Measurements from ENCODE around the gene SKA2. TPM values are rescaled to one million over a fixed set of nuclear protein-coding genes. Genes with fewer than 3 reads are reported as not detected.
A peak's percentile ranks its signal among the peaks of the same experiment; 100 is the strongest.

Gene SKA2
- total RNA-seq, 1 donor from 2014 or later = 20.9 TPM

DNA sequence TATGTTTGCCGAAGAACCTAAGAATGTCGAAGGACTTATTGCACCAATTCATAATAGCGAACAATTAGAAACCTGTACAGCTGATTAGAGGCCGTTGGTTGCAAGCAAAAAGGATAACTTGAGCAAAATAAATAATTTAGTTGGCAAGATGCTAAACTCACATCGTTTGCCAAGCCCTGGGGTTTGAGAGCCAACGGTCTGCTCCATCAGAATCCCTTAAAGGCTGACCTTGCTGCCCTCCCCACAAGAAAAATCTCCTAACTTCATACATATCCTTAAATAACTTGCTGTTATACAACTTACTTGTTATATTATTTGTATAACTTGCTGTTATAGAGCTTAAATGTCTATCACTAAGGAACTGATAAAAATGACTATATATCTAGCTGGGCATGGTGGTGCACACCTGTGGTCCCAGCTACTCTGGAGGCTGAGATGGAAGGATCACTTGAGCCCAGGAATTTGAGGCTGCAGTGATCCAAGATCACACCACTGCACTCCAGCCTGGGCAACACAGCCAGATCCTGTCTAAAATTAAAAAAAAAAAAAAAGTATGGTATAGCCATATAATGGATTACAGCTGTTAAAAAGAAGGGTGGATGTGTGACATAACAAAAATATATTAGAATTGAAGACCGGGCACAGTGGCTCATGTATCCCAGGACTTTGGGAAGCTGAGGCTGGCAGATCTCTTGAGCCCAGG lies 46.4 kb downstream of the SKA2 start:
- no peak for ATAC-seq
- H3K4me3 ChIP-seq = peak overlapping the region; percentile 99
- peaks cover 14% of the 10 kb centered on the region for H3K36me3 ChIP-seq
- H3K27me3 ChIP-seq (ENCODE audit: low read depth) = no peaks in the 10 kb centered on the region
- TF ChIP-seq, protein P1, sequence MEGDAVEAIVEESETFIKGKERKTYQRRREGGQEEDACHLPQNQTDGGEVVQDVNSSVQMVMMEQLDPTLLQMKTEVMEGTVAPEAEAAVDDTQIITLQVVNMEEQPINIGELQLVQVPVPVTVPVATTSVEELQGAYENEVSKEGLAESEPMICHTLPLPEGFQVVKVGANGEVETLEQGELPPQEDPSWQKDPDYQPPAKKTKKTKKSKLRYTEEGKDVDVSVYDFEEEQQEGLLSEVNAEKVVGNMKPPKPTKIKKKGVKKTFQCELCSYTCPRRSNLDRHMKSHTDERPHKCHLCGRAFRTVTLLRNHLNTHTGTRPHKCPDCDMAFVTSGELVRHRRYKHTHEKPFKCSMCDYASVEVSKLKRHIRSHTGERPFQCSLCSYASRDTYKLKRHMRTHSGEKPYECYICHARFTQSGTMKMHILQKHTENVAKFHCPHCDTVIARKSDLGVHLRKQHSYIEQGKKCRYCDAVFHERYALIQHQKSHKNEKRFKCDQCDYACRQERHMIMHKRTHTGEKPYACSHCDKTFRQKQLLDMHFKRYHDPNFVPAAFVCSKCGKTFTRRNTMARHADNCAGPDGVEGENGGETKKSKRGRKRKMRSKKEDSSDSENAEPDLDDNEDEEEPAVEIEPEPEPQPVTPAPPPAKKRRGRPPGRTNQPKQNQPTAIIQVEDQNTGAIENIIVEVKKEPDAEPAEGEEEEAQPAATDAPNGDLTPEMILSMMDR (IDR thresholded peaks at IDR 0.05) = no peak
- intact Hi-C loops (cut with DNase I) = no loop called here
- H3K27ac ChIP-seq = no peak overlapping the region
- peaks cover 30% of the 10 kb centered on the region for H3K4me1 ChIP-seq
- no peak for DNase-seq
- H3K9me3 ChIP-seq = no peaks in the 10 kb centered on the region

DNA sequence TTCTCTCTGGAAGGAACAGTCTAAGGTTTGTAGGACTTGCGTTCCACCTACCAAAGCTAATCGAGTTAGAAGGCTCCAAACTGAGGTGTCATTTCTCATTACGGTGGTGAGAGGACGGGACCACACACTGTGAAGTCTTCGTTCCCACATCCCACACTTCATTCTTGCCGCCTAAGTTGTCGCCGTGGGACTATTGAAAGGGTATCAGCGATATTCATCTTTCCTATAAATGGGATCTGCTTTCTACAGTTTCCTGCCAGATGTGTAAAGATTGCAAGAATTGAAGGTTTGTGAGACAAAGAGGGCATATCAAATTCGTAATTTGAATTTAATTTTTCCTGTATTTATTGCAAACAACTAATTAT lies 47.7 kb downstream of the SKA2 start:
- Histone ChIP-seq H3K4me1 (peaks cover 30% of the 10 kb centered on the region), H3K4me3 (peak overlapping the region; percentile 99), H3K27ac (peak overlapping the region; percentile 96), H3K27me3 (ENCODE audit: low read depth) (no peaks in the 10 kb centered on the region), H3K36me3 (peaks cover 23% of the 10 kb centered on the region), H3K9me3 (no peaks in the 10 kb centered on the region)
- intact Hi-C loops (cut with DNase I) = no loop called here
- TF ChIP-seq, protein P1 (IDR thresholded peaks at IDR 0.05) = no peak
- DNase-seq (no peak), ATAC-seq (no peak)

DNA sequence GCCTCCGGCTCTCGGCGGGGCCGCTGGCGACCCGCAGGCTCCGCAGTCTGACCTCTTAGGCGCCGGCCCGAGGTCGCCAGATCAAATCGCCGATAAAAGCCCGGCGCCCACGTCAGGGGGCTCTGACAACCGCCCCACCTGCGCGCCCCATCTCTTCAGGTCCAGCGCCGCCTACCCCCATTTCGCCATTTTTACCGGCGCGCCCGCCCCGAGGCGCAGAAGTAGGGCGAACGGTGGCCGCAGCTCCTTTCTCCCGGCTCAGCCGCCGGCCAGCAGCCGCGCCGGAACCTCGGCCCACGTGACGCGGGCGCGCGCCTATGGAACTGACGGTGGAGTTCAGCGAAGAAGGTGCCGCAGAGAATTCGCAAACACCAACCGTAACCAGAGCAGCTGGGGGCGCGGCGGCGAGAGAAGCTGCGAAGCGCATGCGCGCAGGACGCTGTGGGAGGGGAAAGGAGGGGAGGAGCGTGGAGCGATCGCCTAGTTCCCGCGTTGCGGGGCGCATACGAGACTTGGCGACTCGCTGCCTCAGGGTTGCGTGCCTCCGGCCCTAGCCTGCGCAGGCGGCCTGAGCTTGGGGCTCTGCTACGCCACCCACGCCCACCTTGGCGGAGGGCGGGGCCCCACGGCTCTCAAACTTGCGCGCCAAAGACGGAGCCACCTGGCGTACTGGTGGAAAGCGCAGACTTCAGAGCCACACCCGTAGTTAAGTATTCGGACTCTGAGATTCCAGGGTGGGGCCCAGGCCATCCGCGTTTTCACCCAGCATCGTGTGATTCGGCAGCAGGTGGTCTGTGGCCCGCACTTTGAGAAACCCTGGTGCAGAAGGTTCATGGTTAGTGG lies 48.3 kb downstream of the SKA2 start, which contains the start of gene TRIM37:
Gene TRIM37 (minus strand): TSS at position 418 of the 843 bp plus-strand sequence. CDS start 419 bp downstream, outside the sequence.
- no peaks in the 10 kb centered on the region for H3K9me3 ChIP-seq
- TF ChIP-seq, protein P1 (IDR thresholded peaks at IDR 0.05) = no peak
- ATAC-seq = peak; percentile 99
- peak within 1 kb of the TSS; percentile 99 for H3K4me3 ChIP-seq
- H3K4me1 ChIP-seq = peaks cover 28% of the 10 kb centered on the region
- DNase-seq = peak; percentile 99
- H3K36me3 ChIP-seq = peaks cover 20% of the 10 kb centered on the region
- intact Hi-C loops (cut with DNase I) = no loop called here
- H3K27ac ChIP-seq = peak within 1 kb of the TSS; percentile 96
- no peaks in the 10 kb centered on the region for H3K27me3 ChIP-seq (ENCODE audit: low read depth)

- TF ChIP-seq, protein P1 (IDR thresholded peaks at IDR 0.05) = no peak
- Histone ChIP-seq H3K27me3 (ENCODE audit: low read depth) (no peaks in the 10 kb centered on the region), H3K4me3 (peak overlapping the region; percentile 99), H3K9me3 (no peaks in the 10 kb centered on the region), H3K4me1 (peaks cover 22% of the 10 kb centered on the region), H3K36me3 (peaks cover 15% of the 10 kb centered on the region), H3K27ac (peak overlapping the region; percentile 96)
- peak; percentile 80 for DNase-seq
- intact Hi-C loops (cut with DNase I) = no loop called here
- peak; percentile 70 to 76 for ATAC-seq
Observed at GRCh38 chr17:59105852-59106462, 49.0 kb downstream of the SKA2 start.

DNA sequence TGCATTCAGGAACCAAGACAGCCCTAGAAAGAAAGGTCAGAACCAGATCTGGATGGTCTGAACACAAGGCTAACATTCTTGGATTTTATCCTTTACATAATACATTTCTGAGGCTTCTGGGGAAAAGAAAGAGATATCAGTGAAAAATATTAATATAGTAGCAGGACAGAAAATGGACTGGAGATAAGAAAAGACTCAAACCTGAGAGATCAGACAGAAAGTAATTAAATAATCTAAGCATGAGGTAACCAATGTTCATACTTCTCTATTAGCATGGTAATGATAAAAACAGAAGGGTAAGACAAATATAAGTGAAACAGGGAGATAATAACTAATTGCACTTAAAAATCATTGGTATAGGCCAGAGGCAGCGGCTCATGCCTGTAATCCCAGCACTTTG lies 53.8 kb downstream of the SKA2 start:
- Histone ChIP-seq H3K36me3 (peaks cover 28% of the 10 kb centered on the region), H3K9me3 (no peaks in the 10 kb centered on the region), H3K4me3 (no peak overlapping the region), H3K27ac (no peak overlapping the region), H3K4me1 (peaks cover 11% of the 10 kb centered on the region), H3K27me3 (ENCODE audit: low read depth) (no peaks in the 10 kb centered on the region)
- DNase-seq (no peak), ATAC-seq (no peak)
- TF ChIP-seq, protein P1 (IDR thresholded peaks at IDR 0.05) = no peak
- intact Hi-C loops (cut with DNase I) = no loop called here
